22Rv1 (cell line): ENCODE results near the gene CHD6.

Experiments used
- H3K27ac ChIP-seq: fragments of 450-650 bp; 2 replicates; pipeline ENCODE4 v1.5.1; 2017
- ZFX ChIP-seq: fragments of 450-650 bp; IDR thresholded peaks from 2 replicates; pipeline ENCODE4 v1.6.1; 2017; ENCODE audit warnings: antibody characterized with exemption, borderline replicate concordance
- TF ChIP-seq, protein P1 (sequence below): fragments of 450-650 bp; IDR thresholded peaks from 2 replicates; pipeline ENCODE4 v1.5.1; 2017; ENCODE audit warnings: mild to moderate bottlenecking

Gene CHD6

GRCh38 chr20:41356951-41357350, 261.2 kb downstream of the CHD6 start:
- TF ChIP-seq, protein P1, sequence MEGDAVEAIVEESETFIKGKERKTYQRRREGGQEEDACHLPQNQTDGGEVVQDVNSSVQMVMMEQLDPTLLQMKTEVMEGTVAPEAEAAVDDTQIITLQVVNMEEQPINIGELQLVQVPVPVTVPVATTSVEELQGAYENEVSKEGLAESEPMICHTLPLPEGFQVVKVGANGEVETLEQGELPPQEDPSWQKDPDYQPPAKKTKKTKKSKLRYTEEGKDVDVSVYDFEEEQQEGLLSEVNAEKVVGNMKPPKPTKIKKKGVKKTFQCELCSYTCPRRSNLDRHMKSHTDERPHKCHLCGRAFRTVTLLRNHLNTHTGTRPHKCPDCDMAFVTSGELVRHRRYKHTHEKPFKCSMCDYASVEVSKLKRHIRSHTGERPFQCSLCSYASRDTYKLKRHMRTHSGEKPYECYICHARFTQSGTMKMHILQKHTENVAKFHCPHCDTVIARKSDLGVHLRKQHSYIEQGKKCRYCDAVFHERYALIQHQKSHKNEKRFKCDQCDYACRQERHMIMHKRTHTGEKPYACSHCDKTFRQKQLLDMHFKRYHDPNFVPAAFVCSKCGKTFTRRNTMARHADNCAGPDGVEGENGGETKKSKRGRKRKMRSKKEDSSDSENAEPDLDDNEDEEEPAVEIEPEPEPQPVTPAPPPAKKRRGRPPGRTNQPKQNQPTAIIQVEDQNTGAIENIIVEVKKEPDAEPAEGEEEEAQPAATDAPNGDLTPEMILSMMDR = no peak
- no peak for TF ChIP-seq ZFX
- no peak overlapping the region for H3K27ac ChIP-seq

DNA sequence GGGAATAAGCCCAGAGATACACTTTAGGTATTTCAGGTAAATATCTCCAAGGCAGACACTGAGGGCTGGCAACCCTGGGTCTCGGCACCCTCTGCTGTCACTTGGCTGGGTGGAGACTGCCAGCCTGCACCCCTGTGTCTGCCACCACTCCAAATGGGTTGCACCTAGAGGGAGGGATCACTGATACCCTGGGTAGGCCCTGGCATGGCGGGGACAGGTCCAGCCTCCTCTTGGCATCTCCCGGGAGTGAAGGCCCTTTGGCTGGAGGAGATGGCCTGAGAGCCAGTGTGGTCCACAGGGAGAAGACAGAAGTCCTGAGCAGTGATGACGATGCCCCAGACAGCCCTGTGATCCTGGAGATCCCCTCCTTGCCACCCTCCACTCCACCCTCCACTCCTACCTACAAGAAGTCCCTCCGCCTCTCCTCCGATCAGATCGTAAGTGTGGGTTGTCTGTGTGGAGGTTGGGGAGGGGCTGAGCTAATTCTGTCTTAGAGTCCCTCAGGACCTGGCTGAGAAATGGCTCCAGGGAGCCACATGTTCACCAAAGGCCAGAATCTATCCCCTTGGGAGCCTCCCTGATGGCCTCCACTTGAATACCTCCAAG, 262.5 kb downstream of the CHD6 start:
- H3K27ac ChIP-seq = no peak overlapping the region
- no peak for TF ChIP-seq ZFX
- TF ChIP-seq, protein P1 = no peak

- TF ChIP-seq, protein P1 = no peak
- TF ChIP-seq ZFX = no peak
- no peak overlapping the region for H3K27ac ChIP-seq
Measured at GRCh38 chr20:41355192-41355591, 263.0 kb downstream of the CHD6 start.

DNA sequence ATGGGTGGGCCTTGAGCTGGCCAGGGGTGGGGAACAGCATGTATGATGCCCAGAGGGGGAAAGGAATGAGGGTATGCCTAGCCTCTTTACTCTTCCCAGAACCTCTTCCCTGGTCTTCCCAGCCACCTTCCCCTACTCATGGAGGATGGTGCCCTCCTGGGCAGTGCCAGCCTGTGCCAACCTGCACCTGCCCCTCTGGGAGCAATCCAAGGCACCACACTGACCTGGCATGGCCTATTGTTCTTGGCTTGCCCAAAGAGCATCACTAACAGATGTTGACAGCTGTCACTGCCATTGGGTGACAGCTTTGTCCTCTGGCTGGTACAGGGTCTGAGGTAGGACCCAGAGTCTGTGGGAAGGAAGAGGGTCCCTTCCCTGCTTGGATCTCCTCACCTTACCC, 264.6 kb downstream of the CHD6 start:
- no peak overlapping the region for H3K27ac ChIP-seq
- no peak for TF ChIP-seq ZFX
- TF ChIP-seq, protein P1 = no peak

GRCh38 chr20:41352666-41353065, 265.5 kb downstream of the CHD6 start:
- TF ChIP-seq ZFX = no peak
- TF ChIP-seq, protein P1 = no peak
- H3K27ac ChIP-seq = no peak overlapping the region

DNA sequence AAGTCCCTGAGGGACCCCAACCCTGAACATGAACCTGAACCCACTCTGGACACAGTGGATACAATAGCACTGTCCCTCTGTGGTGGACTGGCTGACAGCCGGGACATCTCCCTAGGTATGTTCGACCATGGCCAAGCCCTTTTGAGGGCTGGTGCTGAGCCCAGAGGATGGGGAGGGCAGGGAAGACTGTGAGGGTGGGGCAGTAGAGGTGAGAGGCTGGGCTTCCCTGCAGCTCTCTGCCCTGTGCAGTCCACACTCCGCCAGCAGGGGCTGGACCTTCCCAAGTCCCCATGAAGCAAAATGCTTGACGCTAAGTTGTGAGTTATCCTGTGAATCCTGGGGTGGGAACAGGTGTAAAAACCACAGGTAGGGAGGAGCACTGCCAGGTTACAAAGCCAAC, 266.1 kb downstream of the CHD6 start:
- TF ChIP-seq, protein P1 = no peak
- H3K27ac ChIP-seq = no peak overlapping the region
